Measurements from ENCODE around the gene AFP. TPM values are rescaled to one million over a fixed set of nuclear protein-coding genes. Genes with fewer than 3 reads are reported as not detected.
"Not testable (repeated sequence)": the region's sequence is repeated elsewhere in the genome, so short reads cannot be mapped to it uniquely, and the experiment has no call there.

The AFP gene
- total and polyA plus RNA-seq, 2 of the 13 experiments (the other 11 are each of a cell fraction or from before 2014, with no cell fraction given), result 9,434 to 13,105 TPM

DNA sequence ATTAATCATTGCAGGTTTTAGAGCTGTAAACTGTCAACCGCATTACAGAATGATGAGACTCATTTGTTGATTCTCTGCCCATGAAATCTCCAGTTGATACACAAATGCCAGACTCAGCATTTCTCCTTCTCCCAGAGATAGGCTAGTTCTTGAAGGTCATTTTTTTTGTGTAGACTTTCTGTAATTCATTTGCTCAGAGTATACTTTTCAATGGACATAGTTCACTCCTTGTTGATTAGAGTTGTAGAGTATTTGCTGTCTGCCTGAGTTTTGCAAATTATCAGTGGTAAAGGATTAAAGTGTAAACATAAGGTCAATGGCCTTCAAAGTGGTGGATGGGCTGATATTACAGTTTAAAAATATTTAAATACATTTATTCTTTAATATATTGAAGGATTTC lies 47.1 kb upstream of the AFP start (continued):
- TF ChIP-seq, protein P1, sequence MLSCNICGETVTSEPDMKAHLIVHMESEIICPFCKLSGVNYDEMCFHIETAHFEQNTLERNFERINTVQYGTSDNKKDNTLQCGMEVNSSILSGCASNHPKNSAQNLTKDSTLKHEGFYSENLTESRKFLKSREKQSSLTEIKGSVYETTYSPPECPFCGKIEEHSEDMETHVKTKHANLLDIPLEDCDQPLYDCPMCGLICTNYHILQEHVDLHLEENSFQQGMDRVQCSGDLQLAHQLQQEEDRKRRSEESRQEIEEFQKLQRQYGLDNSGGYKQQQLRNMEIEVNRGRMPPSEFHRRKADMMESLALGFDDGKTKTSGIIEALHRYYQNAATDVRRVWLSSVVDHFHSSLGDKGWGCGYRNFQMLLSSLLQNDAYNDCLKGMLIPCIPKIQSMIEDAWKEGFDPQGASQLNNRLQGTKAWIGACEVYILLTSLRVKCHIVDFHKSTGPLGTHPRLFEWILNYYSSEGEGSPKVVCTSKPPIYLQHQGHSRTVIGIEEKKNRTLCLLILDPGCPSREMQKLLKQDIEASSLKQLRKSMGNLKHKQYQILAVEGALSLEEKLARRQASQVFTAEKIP (CRISPR knock-in tag; IDR thresholded peaks at IDR 0.05; ENCODE audit: borderline replicate concordance), result no peak
- TF ChIP-seq SIX1 (CRISPR knock-in tag; IDR thresholded peaks at IDR 0.05; ENCODE audit: borderline replicate concordance) (peak; percentile 63), GPN1 (CRISPR knock-in tag; IDR thresholded peaks at IDR 0.05; ENCODE audit: borderline replicate concordance) (no peak), ZNF660 (CRISPR knock-in tag; IDR thresholded peaks at IDR 0.05; ENCODE audit: borderline replicate concordance, low read depth) (no peak), BCL6 (CRISPR knock-in tag; IDR thresholded peaks at IDR 0.05) (peak; percentile 87)

DNA sequence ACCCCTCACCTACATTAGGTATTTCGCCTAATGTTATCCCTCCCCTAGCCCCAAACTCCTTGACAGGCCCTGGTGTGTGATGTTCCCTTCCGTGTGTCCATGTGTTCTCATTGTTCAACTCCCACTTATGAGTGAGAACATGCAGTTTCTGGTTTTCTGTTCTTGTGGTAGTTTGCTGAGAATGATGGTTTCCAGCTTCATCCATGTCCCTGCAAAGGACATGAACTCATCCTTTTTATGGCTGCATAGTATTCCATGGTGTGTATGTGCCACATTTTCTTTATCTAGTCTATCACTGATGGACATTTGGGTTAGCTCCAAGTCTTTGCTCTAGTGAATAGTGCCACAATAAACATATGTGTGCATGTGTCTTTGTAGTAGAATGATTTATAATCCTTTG lies 46.4 kb upstream of the AFP start:
- H3K36me3 ChIP-seq (replicated peaks in 1 of 2; ENCODE audit: control insufficient read depth in 1 of 2, insufficient read depth in 2 of 2, low read length in 2 of 2); in situ Hi-C loops (cut with HindIII; ENCODE audit: extremely low pct_ligation_motif_present, low pct_unique_long_range_greater_than_20kb); CTCF ChIA-PET (ENCODE audit: low intra/inter-chr PET ratio, low total read pairs); H2AFZ ChIP-seq (ENCODE audit: low read length); H3K27me3 ChIP-seq (ENCODE audit: control insufficient read depth in 1 of 2, insufficient read depth in 2 of 2, low read length in 2 of 2); H3K79me2 ChIP-seq (ENCODE audit: insufficient read depth, low read length); POLR2A ChIA-PET; H3K9ac ChIP-seq (ENCODE audit: insufficient read depth, low read depth, low read length); ATAC-seq; H3K4me3 ChIP-seq (replicated peaks in 1 of 3; ENCODE audit: insufficient read depth in 1 of 3, low read depth in 2 of 3, low read length in 3 of 3); DNase-seq (ENCODE audit: low spot score); BruUV-seq (replicated peaks); FAIRE-seq; H4K20me1 ChIP-seq (ENCODE audit: insufficient read depth, low read length); H3K9me3 ChIP-seq (ENCODE audit: low read length): not testable (repeated sequence)
- TF ChIP-seq, protein P2, sequence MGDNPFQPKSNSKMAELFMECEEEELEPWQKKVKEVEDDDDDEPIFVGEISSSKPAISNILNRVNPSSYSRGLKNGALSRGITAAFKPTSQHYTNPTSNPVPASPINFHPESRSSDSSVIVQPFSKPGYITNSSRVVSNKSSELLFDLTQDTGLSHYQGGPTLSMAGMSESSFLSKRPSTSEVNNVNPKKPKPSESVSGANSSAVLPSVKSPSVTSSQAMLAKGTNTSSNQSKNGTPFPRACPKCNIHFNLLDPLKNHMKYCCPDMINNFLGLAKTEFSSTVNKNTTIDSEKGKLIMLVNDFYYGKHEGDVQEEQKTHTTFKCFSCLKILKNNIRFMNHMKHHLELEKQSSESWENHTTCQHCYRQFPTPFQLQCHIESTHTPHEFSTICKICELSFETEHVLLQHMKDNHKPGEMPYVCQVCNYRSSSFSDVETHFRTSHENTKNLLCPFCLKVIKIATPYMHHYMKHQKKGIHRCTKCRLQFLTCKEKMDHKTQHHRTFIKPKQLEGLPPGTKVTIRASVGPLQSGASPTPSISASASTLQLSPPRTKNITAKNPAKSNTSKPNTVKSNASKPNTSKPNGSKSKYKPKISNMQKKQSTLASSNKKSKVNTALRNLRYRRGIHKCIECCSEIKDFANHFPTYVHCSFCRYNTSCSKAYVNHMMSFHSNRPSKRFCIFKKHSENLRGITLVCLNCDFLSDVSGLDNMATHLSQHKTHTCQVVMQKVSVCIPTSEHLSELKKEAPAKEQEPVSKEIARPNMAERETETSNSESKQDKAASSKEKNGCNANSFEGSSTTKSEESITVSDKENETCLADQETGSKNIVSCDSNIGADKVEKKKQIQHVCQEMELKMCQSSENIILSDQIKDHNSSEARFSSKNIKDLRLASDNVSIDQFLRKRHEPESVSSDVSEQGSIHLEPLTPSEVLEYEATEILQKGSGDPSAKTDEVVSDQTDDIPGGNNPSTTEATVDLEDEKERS (CRISPR knock-in tag; IDR thresholded peaks at IDR 0.05), result 0 out of 2 replicates have a peak, but pooled peaks have one; percentile 44
- TF ChIP-seq ZMYM3 (CRISPR knock-in tag; IDR thresholded peaks at IDR 0.05), result peak; percentile 79
- intact Hi-C loops (cut with micrococcal nuclease; ENCODE audit: unreplicated experiment), result loop anchor here (5.0 kb wide), 1 partner anchor 42 kb away; no protein-coding TSS in a partner anchor
- Histone ChIP-seq H3K4me2 (ENCODE audit: low read depth, low read length) (peak overlapping the region; percentile 32; the same call in 1 of the 2 replicates), H3K4me1 (ENCODE audit: insufficient read depth, low read length) (peaks cover 88% of the 10 kb centered on the region), H3K27ac (ENCODE audit: extremely low read length, insufficient read depth, low read length) (peak overlapping the region; percentile 68)
- WGBS (ENCODE audit: low lambda C conversion rate), result 100% methylated on average over 2 of the region's 2 CpGs
